ENCODE measurements around the gene SP1. TPM values are rescaled to one million over a fixed set of nuclear protein-coding genes. Genes with fewer than 3 reads are reported as not detected.

The SP1 gene
- total and polyA plus RNA-seq, 9 of the 15 experiments (the other 6 are each of a cell fraction or from before 2014, with no cell fraction given) = 8.0 to 65.5 (median 41.6) TPM

DNA sequence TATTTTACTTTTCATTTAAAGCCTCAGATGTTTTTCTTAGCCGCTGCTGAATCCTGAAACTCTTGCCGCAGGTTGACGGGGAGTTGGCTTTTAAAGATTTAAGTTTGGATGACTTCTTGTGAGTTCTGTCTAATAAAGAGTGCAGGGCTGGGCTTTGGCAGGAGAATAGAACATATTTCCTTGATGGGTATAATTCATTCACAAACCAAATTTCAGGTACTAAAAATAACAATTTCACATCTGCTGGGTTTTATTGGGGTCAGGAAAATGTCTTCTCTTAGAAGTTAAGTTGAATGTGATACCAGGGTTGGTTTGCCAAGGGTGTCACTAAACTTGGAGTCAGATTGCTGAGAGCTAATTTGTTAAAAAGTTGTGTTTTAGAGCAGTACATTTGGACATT lies 9.7 kb downstream of the SP1 start:
- Histone ChIP-seq H2AFZ (ENCODE audit: low read depth, low read length) (no peak overlapping the region), H3K27me3 (ENCODE audit: control insufficient read depth in 2 of 2, insufficient read depth in 2 of 2, low read length in 2 of 2) (no peaks in the 10 kb centered on the region), H3K9me1 (ENCODE audit: control insufficient read depth, insufficient read depth, low read length) (no peaks in the 10 kb centered on the region), H3K36me3 (ENCODE audit: control insufficient read depth, insufficient read depth, low read length) (peaks cover 50% of the 10 kb centered on the region; the same call in 2 of the 3 replicates), H3K9ac (ENCODE audit: insufficient read depth in 1 of 2, low read depth in 2 of 2, low read length in 2 of 2) (peak overlapping the region in 1 of 2 experiments; percentile 3; a peak in 1 of 4 replicates), H3K27ac (ENCODE audit: extremely low read depth, low read depth, low read length) (peak overlapping the region; percentile 8; the same call in 1 of the 3 replicates), H3K79me2 (ENCODE audit: control insufficient read depth, insufficient read depth, low read length) (peaks cover 87% of the 10 kb centered on the region), H3K4me1 (replicated peaks in 1 of 2; ENCODE audit: control insufficient read depth in 2 of 2, insufficient read depth in 2 of 2, low read length in 2 of 2) (peaks cover 9 to 12% of the 10 kb centered on the region in 2 experiments), H3K4me2 (ENCODE audit: insufficient read depth, low read length) (peak overlapping the region; percentile 16), H3K4me3 (no peak overlapping the region), H3K9me3 (replicated peaks; ENCODE audit: control insufficient read depth, insufficient read depth, low read depth, low read length) (no peaks in the 10 kb centered on the region), H4K20me1 (replicated peaks; ENCODE audit: control insufficient read depth, insufficient read depth, low read length) (0 out of 2 replicates have a peak, but pooled peaks cover 3% of the 10 kb centered on the region)
- ChIA-PET POLR2A (interaction anchor here (0.6 to 1.7 kb wide), 3 partner anchors 10 to 22 kb away, joined by 3 to 13 read pairs (median 5); partner anchors contain the start of gene SP1), CTCF (ENCODE audit: low intra/inter-chr PET ratio) (interaction anchor here (0.7 kb wide), 1 partner anchor 44 kb away, joined by 3 read pairs; no protein-coding TSS in a partner anchor)
- 47% methylated on average over 3 of the region's 3 CpGs for WGBS (ENCODE audit: insufficient coverage, low coverage, missing lambda C conversion rate)
- BruUV-seq (replicated peaks) = TSS peak; percentile 19
- ATAC-seq (no peak), FAIRE-seq (no peak), DNase-seq (ENCODE audit: extremely low read depth in 1 of 4, low spot score in 3 of 4) (no peak)
- intact Hi-C loops (cut with micrococcal nuclease) (no loop called here), in situ Hi-C loops (cut with MboI) (no loop called here)
- no peak for TF ChIP-seq CBX1 (IDR thresholded peaks at IDR 0.05; ENCODE audit: low read depth)
- TF ChIP-seq SP1 (CRISPR knock-in tag; IDR thresholded peaks at IDR 0.05) = no peak
- no peak for TF ChIP-seq DPF2 (IDR thresholded peaks at IDR 0.05)
- no peak for TF ChIP-seq ZNF551 (CRISPR knock-in tag; IDR thresholded peaks at IDR 0.05)
- no peak for TF ChIP-seq ZNF134 (CRISPR knock-in tag; conservative IDR thresholded peaks at IDR 0.05)
- no peak for TF ChIP-seq FUS (optimal IDR thresholded peaks at IDR 0.05; ENCODE audit: low read depth, low read length)
- no peak for TF ChIP-seq ZNF41 (CRISPR knock-in tag; conservative IDR thresholded peaks at IDR 0.05)
- TF ChIP-seq ZNF589 (CRISPR knock-in tag; IDR thresholded peaks at IDR 0.05; ENCODE audit: low read depth) = no peak
- no peak for TF ChIP-seq KLF16 (IDR thresholded peaks at IDR 0.05)
- TF ChIP-seq TOE1 (IDR thresholded peaks at IDR 0.05; ENCODE audit: borderline replicate concordance) = no peak
- TF ChIP-seq TOE1 (CRISPR knock-in tag; IDR thresholded peaks at IDR 0.05; ENCODE audit: borderline replicate concordance, low read depth) = no peak
- no peak for TF ChIP-seq NR4A1 (CRISPR knock-in tag; IDR thresholded peaks at IDR 0.05)
- TF ChIP-seq NR4A1 (tag; IDR thresholded peaks at IDR 0.05) = no peak
- no peak for TF ChIP-seq CAMTA2 (CRISPR knock-in tag; conservative IDR thresholded peaks at IDR 0.05)
- no peak for TF ChIP-seq SMARCE1 (IDR thresholded peaks at IDR 0.05)
